Upper lobe of left lung (tissue), 6 donors: ENCODE measurements around the gene CDKN2AIP. TPM values are rescaled to one million over a fixed set of nuclear protein-coding genes. Genes with fewer than 3 reads are reported as not detected.
"Not testable (repeated sequence)": the region's sequence is repeated elsewhere in the genome, so short reads cannot be mapped to it uniquely, and the experiment has no call there.

Experiments used
- ATAC-seq, 2 donors: fragments of 200-7000 bp; cut with Tn5 transposase; one replicate each; pipeline ENCODE4 v1.9.1; 2022; ENCODE audit warnings: mild to moderate bottlenecking in 2 of 2, moderate library complexity in 2 of 2; ENCODE audit not compliant: low FRiP score in 2 of 2
- DNase-seq, 2 donors: peaks; one replicate each; pipeline ENCODE4 v3.0.0-alpha.2; 2019 to 2020
- H3K27ac ChIP-seq, 4 donors: fragments of 200-600 bp; sonication (generic); one replicate each; pipeline ENCODE4 v1.5.1; 2016 to 2019
- H3K27me3 ChIP-seq, 4 donors: fragments of 200-600 bp; sonication (generic); one replicate each; pipeline ENCODE4 v1.5.1; 2017 to 2019
- H3K36me3 ChIP-seq, 4 donors: fragments of 200-600 bp; sonication (generic); one replicate each; pipeline ENCODE4 v1.5.1; 2016 to 2019
- H3K4me1 ChIP-seq, 4 donors: fragments of 200-600 bp; sonication (generic); one replicate each; pipeline ENCODE4 v1.5.1; 2018 to 2019
- H3K4me3 ChIP-seq, 4 donors: fragments of 200-600 bp; sonication (generic); one replicate each; pipeline ENCODE4 v1.5.1; 2017 to 2019; ENCODE audit warnings: mild to moderate bottlenecking in 2 of 4, moderate library complexity in 1 of 4
- H3K9me3 ChIP-seq, 4 donors: fragments of 200-600 bp; sonication (generic); one replicate each; pipeline ENCODE4 v1.5.1; 2018 to 2019
- EP300 ChIP-seq, 4 donors: sonication (generic); formaldehyde crosslinking; IDR thresholded peaks; one replicate each; pipeline ENCODE4 v1.5.1; 2017; ENCODE audit warnings: antibody characterized with exemption in 4 of 4, control low read depth in 2 of 4
- POLR2A ChIP-seq, 4 donors: fragments of 450-650 bp; IDR thresholded peaks; one replicate each; pipeline ENCODE4 v1.5.1; 2016 to 2017; ENCODE audit warnings: antibody characterized with exemption in 4 of 4, mild to moderate bottlenecking in 2 of 4
- POLR2AphosphoS5 ChIP-seq, 2 donors: sonication (generic); formaldehyde crosslinking; IDR thresholded peaks; one replicate each; pipeline ENCODE4 v1.5.1; 2017; ENCODE audit warnings: antibody characterized with exemption in 2 of 2
- WGBS, 2 donors: methylation state at CpG; one replicate each; pipeline ENCODE4 v1.1.5; 2017 to 2018; 5-methylcytosine and 5-hydroxymethylcytosine counted together
- total RNA-seq, 6 donors: library from RNA; depleted of rRNA in 4 of 6; stranded (reverse); fragments of >200 nt in 4 of 6; gene quantifications; one replicate each; pipeline versions ENCODE4 v1.1.0 to v1.2.1, GENCODE V29; 2016 to 2021
- TF ChIP-seq, protein P1 (sequence below), 6 experiments: fragments of 450-650 bp in 4 of 6; fragments of 200-600 bp in 2 of 6; sonication (generic) in 2 of 6; IDR thresholded peaks; one replicate each; pipeline ENCODE4 v1.5.1; 2016 to 2019; ENCODE audit warnings: antibody characterized with exemption in 6 of 6
- donor health status: DM: no; HTN: no; CAD: no; lungs with moderate emphysema.
- donor health status: DM: no; HTN: yes; CAD: no; lungs with severe emphysema.

The CDKN2AIP gene
- total RNA-seq, 6 donors from 2014 or later, result 7.8 to 25.7 (median 15.6) TPM

DNA sequence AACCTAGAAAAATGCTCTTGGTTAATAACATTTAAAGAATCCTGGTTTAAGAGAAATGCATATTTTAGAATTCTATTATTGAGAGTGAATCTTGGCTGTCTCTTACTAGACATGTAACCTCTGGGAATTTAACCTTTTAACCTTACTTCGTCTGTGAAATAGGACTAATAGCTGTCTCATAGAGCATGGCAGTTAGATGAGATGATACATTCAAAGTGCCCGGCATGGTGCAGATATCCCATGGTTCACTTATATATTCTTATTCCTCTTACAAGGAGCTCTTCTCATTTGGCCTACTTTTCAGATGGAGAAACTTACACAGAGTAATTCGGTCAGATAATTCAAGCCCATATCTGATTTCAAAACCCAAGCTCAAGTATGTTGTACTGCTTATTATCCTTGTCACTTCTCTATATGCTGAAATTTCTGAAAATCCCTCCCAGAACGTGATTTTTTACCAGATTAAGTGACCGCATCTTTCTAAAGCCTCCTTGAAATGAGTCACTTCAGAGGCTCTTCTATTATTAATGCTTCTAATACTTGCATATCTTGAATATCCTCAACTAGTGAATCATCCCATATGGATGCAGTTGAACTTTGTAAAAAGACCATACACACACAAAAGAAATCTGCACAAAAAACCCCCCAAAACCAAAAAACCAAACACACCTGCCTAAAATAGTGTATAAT, 4.9 kb downstream of the CDKN2AIP start:
- H3K4me3 ChIP-seq, result no peak overlapping the region
- DNase-seq, result no peak
- no peak overlapping the region for H3K27ac ChIP-seq
- no peak for ATAC-seq
- H3K4me1 ChIP-seq, result peaks cover 22 to 37% (median 28%) of the 10 kb centered on the region in 4 donors
- H3K27me3 ChIP-seq, result no peaks in the 10 kb centered on the region
- H3K36me3 ChIP-seq, result peaks cover 18 to 73% (median 23%) of the 10 kb centered on the region in 4 donors
- TF ChIP-seq POLR2A (IDR thresholded peaks at IDR 0.05) (no peak), EP300 (IDR thresholded peaks at IDR 0.05) (no peak), POLR2AphosphoS5 (IDR thresholded peaks at IDR 0.05) (no peak)
- no peaks in the 10 kb centered on the region for H3K9me3 ChIP-seq
- WGBS, 2 donors, result 84 to 87% methylated on average over 5 of the region's 5 CpGs

DNA sequence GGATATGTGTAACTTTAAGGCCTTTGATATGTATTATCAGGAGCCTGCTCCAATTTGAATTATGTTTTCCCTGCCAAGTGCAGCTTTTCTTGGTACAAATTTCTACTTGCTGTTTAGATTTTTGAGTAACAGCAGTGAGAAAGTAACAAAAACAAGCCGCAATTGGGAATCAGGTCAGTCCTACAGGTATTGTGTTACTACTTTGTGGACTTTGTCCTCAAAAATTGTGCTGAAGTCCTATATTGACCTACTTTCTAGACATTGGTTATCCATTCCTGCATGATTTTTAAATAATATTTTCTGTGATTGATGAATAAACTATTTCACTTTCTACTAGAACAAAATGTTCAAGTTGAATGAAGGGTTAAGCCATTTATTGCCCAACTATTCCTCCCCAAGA, 5.7 kb downstream of the CDKN2AIP start:
- peaks cover 18 to 73% (median 23%) of the 10 kb centered on the region in 4 donors for H3K36me3 ChIP-seq

DNA sequence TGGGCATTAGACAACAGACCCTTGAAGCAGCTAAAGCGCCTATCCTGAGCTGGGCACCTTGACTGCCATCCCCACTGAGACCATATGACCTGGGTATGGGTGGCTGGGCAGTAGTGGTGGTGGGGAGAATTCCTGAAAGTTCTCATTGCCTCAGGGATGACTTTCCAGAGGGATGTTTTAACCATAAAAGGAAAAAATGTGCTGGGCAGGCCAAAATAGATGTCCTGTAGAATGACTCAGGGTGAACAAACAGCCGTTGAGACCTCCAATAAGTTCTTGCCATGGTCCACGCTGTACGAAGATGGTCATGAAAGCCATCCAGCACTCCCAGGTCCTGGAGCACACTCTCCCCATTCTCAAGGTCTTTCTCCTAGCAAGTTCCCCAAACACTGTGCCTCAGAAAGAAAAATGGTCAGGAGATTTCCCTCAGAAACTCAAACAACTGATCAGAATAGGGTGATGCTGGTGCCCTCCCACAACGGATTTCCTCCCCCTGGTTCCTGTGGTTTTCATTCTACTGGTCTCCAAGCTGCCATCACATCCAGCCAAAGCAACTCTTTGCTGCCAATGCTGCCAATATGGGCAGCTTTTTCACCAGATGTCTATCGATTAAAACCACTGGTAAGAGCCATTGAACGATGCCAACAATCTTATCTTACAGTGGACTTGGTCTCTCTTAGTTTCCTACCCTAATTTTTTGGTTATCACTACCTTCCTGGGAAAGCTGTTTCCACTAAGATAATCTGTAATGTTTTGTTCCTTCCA, 11.2 kb downstream of the CDKN2AIP start:
- ATAC-seq, result no peak
- no peak for DNase-seq
- Histone ChIP-seq H3K4me1 (no peaks in the 10 kb centered on the region), H3K9me3 (no peaks in the 10 kb centered on the region), H3K27ac (no peak overlapping the region), H3K36me3 (peaks cover 0 to 30% (median 7%) of the 10 kb centered on the region in 4 donors), H3K4me3 (no peak overlapping the region), H3K27me3 (no peaks in the 10 kb centered on the region)
- TF ChIP-seq EP300 (IDR thresholded peaks at IDR 0.05) (no peak), POLR2A (IDR thresholded peaks at IDR 0.05) (no peak), POLR2AphosphoS5 (IDR thresholded peaks at IDR 0.05) (no peak)
- TF ChIP-seq, protein P1, sequence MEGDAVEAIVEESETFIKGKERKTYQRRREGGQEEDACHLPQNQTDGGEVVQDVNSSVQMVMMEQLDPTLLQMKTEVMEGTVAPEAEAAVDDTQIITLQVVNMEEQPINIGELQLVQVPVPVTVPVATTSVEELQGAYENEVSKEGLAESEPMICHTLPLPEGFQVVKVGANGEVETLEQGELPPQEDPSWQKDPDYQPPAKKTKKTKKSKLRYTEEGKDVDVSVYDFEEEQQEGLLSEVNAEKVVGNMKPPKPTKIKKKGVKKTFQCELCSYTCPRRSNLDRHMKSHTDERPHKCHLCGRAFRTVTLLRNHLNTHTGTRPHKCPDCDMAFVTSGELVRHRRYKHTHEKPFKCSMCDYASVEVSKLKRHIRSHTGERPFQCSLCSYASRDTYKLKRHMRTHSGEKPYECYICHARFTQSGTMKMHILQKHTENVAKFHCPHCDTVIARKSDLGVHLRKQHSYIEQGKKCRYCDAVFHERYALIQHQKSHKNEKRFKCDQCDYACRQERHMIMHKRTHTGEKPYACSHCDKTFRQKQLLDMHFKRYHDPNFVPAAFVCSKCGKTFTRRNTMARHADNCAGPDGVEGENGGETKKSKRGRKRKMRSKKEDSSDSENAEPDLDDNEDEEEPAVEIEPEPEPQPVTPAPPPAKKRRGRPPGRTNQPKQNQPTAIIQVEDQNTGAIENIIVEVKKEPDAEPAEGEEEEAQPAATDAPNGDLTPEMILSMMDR (IDR thresholded peaks at IDR 0.05), result no peak
- 63 to 84% methylated on average over 7 of the region's 7 CpGs for WGBS, 2 donors

More for the DNA sequence above, 5.7 kb downstream of the CDKN2AIP start:
- Histone ChIP-seq H3K27ac (no peak overlapping the region), H3K4me1 (peaks cover 22 to 37% (median 28%) of the 10 kb centered on the region in 4 donors), H3K9me3 (no peaks in the 10 kb centered on the region), H3K4me3 (no peak overlapping the region), H3K27me3 (no peaks in the 10 kb centered on the region)
- ATAC-seq, result no peak
- 95 to 100% methylated on average over 1 of the region's 1 CpG for WGBS, 2 donors
- no peak for DNase-seq
- TF ChIP-seq, protein P1 (IDR thresholded peaks at IDR 0.05), result no peak
- TF ChIP-seq EP300 (IDR thresholded peaks at IDR 0.05) (no peak), POLR2A (IDR thresholded peaks at IDR 0.05) (no peak), POLR2AphosphoS5 (IDR thresholded peaks at IDR 0.05) (no peak)

DNA sequence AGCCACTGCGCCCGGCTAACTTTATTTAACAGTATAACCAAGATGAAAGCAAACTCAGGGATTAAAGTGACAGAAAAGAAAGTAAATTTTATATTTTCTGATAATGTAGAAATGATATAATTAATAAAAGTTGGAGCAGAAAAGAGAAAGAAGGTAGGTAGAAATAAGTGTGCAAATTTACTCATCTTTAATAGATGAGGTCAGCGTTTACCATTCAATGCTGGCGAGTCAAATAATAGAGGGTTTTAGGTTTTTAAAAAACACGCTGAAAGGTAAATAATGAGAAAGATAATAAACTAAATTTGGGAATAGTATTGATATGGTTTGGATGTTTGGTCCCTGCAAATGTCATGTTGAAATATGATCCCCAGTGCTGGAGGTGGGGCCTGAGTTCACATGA, 13.6 kb downstream of the CDKN2AIP start:
- WGBS, 2 donors, result 80 to 91% methylated on average over 5 of the region's 5 CpGs
- Histone ChIP-seq H3K36me3 (peaks cover 0 to 8% (median 0%) of the 10 kb centered on the region in 4 donors), H3K27me3 (no peaks in the 10 kb centered on the region), H3K9me3 (no peaks in the 10 kb centered on the region), H3K27ac (no peak overlapping the region), H3K4me1 (no peaks in the 10 kb centered on the region), H3K4me3 (no peak overlapping the region)
- no peak for TF ChIP-seq POLR2A (IDR thresholded peaks at IDR 0.05)
- TF ChIP-seq POLR2AphosphoS5 (IDR thresholded peaks at IDR 0.05), result no peak
- TF ChIP-seq, protein P1 (IDR thresholded peaks at IDR 0.05), result no peak
- TF ChIP-seq EP300 (IDR thresholded peaks at IDR 0.05), result no peak
- DNase-seq, result no peak
- no peak for ATAC-seq

DNA sequence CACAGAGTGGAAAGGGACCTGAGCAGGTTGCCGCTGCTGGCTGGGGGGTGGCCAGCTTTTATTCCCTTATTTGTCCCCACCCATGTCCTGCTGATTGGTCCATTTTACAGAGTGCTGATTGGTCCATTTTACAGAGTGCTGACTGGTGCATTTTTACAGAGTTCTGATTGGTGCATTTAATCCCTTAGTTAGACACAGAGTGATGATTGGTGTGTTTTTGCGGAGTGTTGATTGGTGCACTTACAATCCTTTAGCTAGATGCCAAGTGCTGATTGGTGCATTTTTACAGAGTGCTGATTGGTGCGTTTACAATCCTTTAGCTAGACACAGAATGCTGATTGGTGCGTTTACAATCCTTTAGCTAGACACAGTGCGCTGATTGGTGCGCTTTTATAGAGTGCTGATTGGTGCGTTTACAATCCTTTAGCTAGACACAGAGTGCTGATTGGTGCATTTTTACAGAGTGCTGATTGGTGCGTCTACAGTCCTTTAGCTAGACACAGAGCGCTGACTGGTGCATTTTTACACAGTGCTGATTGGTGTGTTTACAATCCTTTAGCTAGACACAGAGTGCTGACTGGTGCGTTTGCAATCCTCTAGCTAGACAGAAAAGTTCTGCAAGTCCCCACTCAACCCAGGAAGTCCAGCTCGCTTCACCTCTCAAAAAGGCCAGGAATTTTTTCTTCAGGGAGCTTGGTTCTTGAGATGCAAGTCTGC, 19.6 kb downstream of the CDKN2AIP start:
- H3K36me3 ChIP-seq, H3K4me3 ChIP-seq, H3K4me1 ChIP-seq, ATAC-seq, DNase-seq, H3K27me3 ChIP-seq, H3K9me3 ChIP-seq, H3K27ac ChIP-seq: not testable (repeated sequence)
- 75 to 81% methylated on average over 11 of the region's 11 CpGs for WGBS, 2 donors

DNA sequence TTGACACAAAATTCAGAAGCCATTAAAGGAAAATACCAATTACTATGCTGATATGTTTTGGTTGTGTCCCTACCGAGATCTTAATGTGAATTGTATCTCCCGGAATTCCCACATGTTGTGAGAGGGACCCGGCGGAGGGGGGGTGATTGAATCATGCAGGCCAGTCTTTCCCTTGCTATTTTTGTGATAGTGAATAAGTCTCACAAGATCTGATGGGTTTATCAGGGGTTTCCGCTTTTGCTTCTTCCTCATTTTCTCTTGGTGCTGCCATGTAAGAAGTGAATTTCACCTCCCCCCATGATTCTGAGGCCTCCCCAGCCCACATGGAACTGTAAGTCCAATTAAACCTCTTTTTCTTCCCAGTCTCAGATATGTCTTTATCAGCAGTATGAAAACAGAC, 21.4 kb downstream of the CDKN2AIP start:
- H3K27me3 ChIP-seq, H3K4me3 ChIP-seq, H3K9me3 ChIP-seq, ATAC-seq, H3K36me3 ChIP-seq, H3K4me1 ChIP-seq, H3K27ac ChIP-seq: not testable (repeated sequence)
- WGBS, 2 donors, result 40 to 69% methylated on average over 5 of the region's 5 CpGs
- peak in 1 of 2 donors; percentile 25 for DNase-seq
